ENCODE results near the gene NHS.

DNA sequence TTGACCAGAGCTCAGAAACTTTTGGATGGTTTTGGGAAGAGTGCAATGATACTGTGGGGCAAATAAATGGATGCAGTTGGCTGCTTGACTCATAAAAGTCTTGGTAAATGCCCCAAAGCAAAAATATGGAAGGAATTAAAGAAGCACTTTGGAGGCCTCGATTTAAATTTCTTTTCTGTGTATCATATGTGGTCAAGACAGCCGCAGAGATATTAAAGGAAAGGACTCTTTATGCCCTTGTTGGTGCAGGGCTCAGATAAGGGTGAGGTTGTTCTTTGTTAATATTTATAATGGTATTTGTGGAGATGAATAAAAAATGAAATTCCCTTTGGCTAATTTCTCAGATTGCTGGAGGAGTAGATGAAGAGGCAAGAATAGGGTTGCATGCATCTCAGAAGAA, 90.2 kb downstream of the NHS start:
- TF ChIP-seq, protein P1, sequence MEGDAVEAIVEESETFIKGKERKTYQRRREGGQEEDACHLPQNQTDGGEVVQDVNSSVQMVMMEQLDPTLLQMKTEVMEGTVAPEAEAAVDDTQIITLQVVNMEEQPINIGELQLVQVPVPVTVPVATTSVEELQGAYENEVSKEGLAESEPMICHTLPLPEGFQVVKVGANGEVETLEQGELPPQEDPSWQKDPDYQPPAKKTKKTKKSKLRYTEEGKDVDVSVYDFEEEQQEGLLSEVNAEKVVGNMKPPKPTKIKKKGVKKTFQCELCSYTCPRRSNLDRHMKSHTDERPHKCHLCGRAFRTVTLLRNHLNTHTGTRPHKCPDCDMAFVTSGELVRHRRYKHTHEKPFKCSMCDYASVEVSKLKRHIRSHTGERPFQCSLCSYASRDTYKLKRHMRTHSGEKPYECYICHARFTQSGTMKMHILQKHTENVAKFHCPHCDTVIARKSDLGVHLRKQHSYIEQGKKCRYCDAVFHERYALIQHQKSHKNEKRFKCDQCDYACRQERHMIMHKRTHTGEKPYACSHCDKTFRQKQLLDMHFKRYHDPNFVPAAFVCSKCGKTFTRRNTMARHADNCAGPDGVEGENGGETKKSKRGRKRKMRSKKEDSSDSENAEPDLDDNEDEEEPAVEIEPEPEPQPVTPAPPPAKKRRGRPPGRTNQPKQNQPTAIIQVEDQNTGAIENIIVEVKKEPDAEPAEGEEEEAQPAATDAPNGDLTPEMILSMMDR (IDR thresholded peaks at IDR 0.05), result no peak
- no peak for TF ChIP-seq POLR2A (IDR thresholded peaks at IDR 0.05)
